ENCODE measurements around the gene TEAD1.

The TEAD1 gene

GRCh38 chr11:12746593-12747097 is 72.4 kb downstream of the TEAD1 start:
- Histone ChIP-seq H2AK5ac (ENCODE audit: low read depth, low read length) (no peak overlapping the region), H3K4me1 (ENCODE audit: control insufficient read depth in 2 of 2, insufficient read depth in 1 of 2, low read depth in 1 of 2, low read length in 2 of 2) (peaks cover 23 to 26% of the 10 kb centered on the region in 2 donors), H2BK12ac (ENCODE audit: low read length) (no peak overlapping the region), H3K27me3 (ENCODE audit: control insufficient read depth in 3 of 3, insufficient read depth in 3 of 3, low read depth in 1 of 3, low read length in 3 of 3) (no peaks in the 10 kb centered on the region), H3K4me3 (ENCODE audit: low read length in 2 of 2) (no peak overlapping the region), H3K18ac (ENCODE audit: low read length) (peak overlapping the region; percentile 68), H3K9me3 (replicated peaks in 1 of 2; ENCODE audit: control insufficient read depth in 2 of 2, insufficient read depth in 1 of 2, low read depth in 1 of 2, low read length in 2 of 2) (no peaks in the 10 kb centered on the region), H3K79me1 (ENCODE audit: low read depth, low read length) (peaks cover 4% of the 10 kb centered on the region), H3K4me2 (ENCODE audit: insufficient read depth, low read length, poor library complexity, severe bottlenecking) (peak overlapping the region; percentile 29), H3K4ac (ENCODE audit: low read length) (no peak overlapping the region), H3K23ac (ENCODE audit: low read depth, low read length, poor library complexity) (no peak overlapping the region), H3K27ac (replicated peaks; ENCODE audit: low read length) (peak overlapping the region; percentile 76), H3K36me3 (replicated peaks in 1 of 2; ENCODE audit: control insufficient read depth in 2 of 2, insufficient read depth in 2 of 2, low read length in 2 of 2) (peaks cover 0 to 4% of the 10 kb centered on the region in 2 donors), H2AFZ (ENCODE audit: low read length) (no peak overlapping the region), H2BK15ac (ENCODE audit: low read length) (no peak overlapping the region), H2BK5ac (ENCODE audit: low read length) (no peak overlapping the region), H4K8ac (ENCODE audit: low read depth, low read length) (no peak overlapping the region), H3K9ac (ENCODE audit: low read depth, low read length, poor library complexity) (peak overlapping the region; percentile 60), H4K91ac (ENCODE audit: low read depth, low read length, poor library complexity) (no peak overlapping the region), H2BK120ac (ENCODE audit: low read depth, low read length) (no peak overlapping the region), H3K14ac (ENCODE audit: low read length) (no peak overlapping the region)
- WGBS, 2 donors (ENCODE audit: extremely low coverage in 2 of 2, insufficient read length in 2 of 2, insufficient replicate concordance in 1 of 2): no CpG with 5 or more reads among the region's 6 CpGs
- DNase-seq (ENCODE audit: low spot score): peak; percentile 75

GRCh38 chr11:12748561-12748960 is 74.3 kb downstream of the TEAD1 start:
- no peak for DNase-seq (ENCODE audit: low spot score)
- Histone ChIP-seq H3K9ac (ENCODE audit: low read depth, low read length, poor library complexity) (no peak overlapping the region), H3K27ac (replicated peaks; ENCODE audit: low read length) (no peak overlapping the region), H2BK15ac (ENCODE audit: low read length) (no peak overlapping the region), H3K4me1 (ENCODE audit: control insufficient read depth in 2 of 2, insufficient read depth in 1 of 2, low read depth in 1 of 2, low read length in 2 of 2) (peaks cover 25 to 26% of the 10 kb centered on the region in 2 donors), H3K27me3 (ENCODE audit: control insufficient read depth in 3 of 3, insufficient read depth in 3 of 3, low read depth in 1 of 3, low read length in 3 of 3) (no peaks in the 10 kb centered on the region), H2BK120ac (ENCODE audit: low read depth, low read length) (no peak overlapping the region), H2AFZ (ENCODE audit: low read length) (no peak overlapping the region), H3K18ac (ENCODE audit: low read length) (no peak overlapping the region), H3K79me1 (ENCODE audit: low read depth, low read length) (peaks cover 6% of the 10 kb centered on the region), H3K4me3 (ENCODE audit: low read length in 2 of 2) (no peak overlapping the region), H2AK5ac (ENCODE audit: low read depth, low read length) (no peak overlapping the region), H4K91ac (ENCODE audit: low read depth, low read length, poor library complexity) (no peak overlapping the region), H2BK5ac (ENCODE audit: low read length) (no peak overlapping the region), H3K4me2 (ENCODE audit: insufficient read depth, low read length, poor library complexity, severe bottlenecking) (no peak overlapping the region), H3K4ac (ENCODE audit: low read length) (no peak overlapping the region), H3K36me3 (replicated peaks in 1 of 2; ENCODE audit: control insufficient read depth in 2 of 2, insufficient read depth in 2 of 2, low read length in 2 of 2) (peaks cover 0 to 3% of the 10 kb centered on the region in 2 donors), H3K9me3 (replicated peaks in 1 of 2; ENCODE audit: control insufficient read depth in 2 of 2, insufficient read depth in 1 of 2, low read depth in 1 of 2, low read length in 2 of 2) (no peaks in the 10 kb centered on the region), H4K8ac (ENCODE audit: low read depth, low read length) (no peak overlapping the region), H2BK12ac (ENCODE audit: low read length) (no peak overlapping the region), H3K14ac (ENCODE audit: low read length) (no peak overlapping the region), H3K23ac (ENCODE audit: low read depth, low read length, poor library complexity) (no peak overlapping the region)
- WGBS, 2 donors (ENCODE audit: extremely low coverage in 2 of 2, insufficient read length in 2 of 2, insufficient replicate concordance in 1 of 2): no CpG with 5 or more reads among the region's 7 CpGs

GRCh38 chr11:12749442-12749841 is 75.2 kb downstream of the TEAD1 start:
- WGBS, 2 donors (ENCODE audit: extremely low coverage in 2 of 2, insufficient read length in 2 of 2, insufficient replicate concordance in 1 of 2): no CpG with 5 or more reads among the region's 6 CpGs
- H3K79me1 ChIP-seq (ENCODE audit: low read depth, low read length): peaks cover 6% of the 10 kb centered on the region
- no peak for DNase-seq (ENCODE audit: low spot score)

GRCh38 chr11:12750181-12750580 is 76.0 kb downstream of the TEAD1 start:
- H2BK5ac ChIP-seq (ENCODE audit: low read length): no peak overlapping the region
- no peak overlapping the region for H3K4me2 ChIP-seq (ENCODE audit: insufficient read depth, low read length, poor library complexity, severe bottlenecking)
- DNase-seq (ENCODE audit: low spot score): no peak
- H3K79me1 ChIP-seq (ENCODE audit: low read depth, low read length): peaks cover 6% of the 10 kb centered on the region
- no peak overlapping the region for H4K91ac ChIP-seq (ENCODE audit: low read depth, low read length, poor library complexity)
- WGBS, 2 donors (ENCODE audit: extremely low coverage in 2 of 2, insufficient read length in 2 of 2, insufficient replicate concordance in 1 of 2): no CpG with 5 or more reads among the region's 5 CpGs
- H3K36me3 ChIP-seq (replicated peaks in 1 of 2; ENCODE audit: control insufficient read depth in 2 of 2, insufficient read depth in 2 of 2, low read length in 2 of 2): peaks cover 0 to 3% of the 10 kb centered on the region in 2 donors
- H3K9ac ChIP-seq (ENCODE audit: low read depth, low read length, poor library complexity): no peak overlapping the region
- no peak overlapping the region for H3K4me3 ChIP-seq (ENCODE audit: low read length in 2 of 2)
- no peak overlapping the region for H3K23ac ChIP-seq (ENCODE audit: low read depth, low read length, poor library complexity)
- no peak overlapping the region for H3K4ac ChIP-seq (ENCODE audit: low read length)
- no peak overlapping the region for H2BK120ac ChIP-seq (ENCODE audit: low read depth, low read length)
- H3K18ac ChIP-seq (ENCODE audit: low read length): no peak overlapping the region
- no peak overlapping the region for H3K14ac ChIP-seq (ENCODE audit: low read length)
- no peak overlapping the region for H4K8ac ChIP-seq (ENCODE audit: low read depth, low read length)
- no peak overlapping the region for H2BK15ac ChIP-seq (ENCODE audit: low read length)
- H3K27ac ChIP-seq (replicated peaks; ENCODE audit: low read length): no peak overlapping the region
- peaks cover 20 to 23% of the 10 kb centered on the region in 2 donors for H3K4me1 ChIP-seq (ENCODE audit: control insufficient read depth in 2 of 2, insufficient read depth in 1 of 2, low read depth in 1 of 2, low read length in 2 of 2)
- no peak overlapping the region for H2BK12ac ChIP-seq (ENCODE audit: low read length)
- H2AFZ ChIP-seq (ENCODE audit: low read length): no peak overlapping the region
- no peak overlapping the region for H2AK5ac ChIP-seq (ENCODE audit: low read depth, low read length)
- no peaks in the 10 kb centered on the region for H3K9me3 ChIP-seq (replicated peaks in 1 of 2; ENCODE audit: control insufficient read depth in 2 of 2, insufficient read depth in 1 of 2, low read depth in 1 of 2, low read length in 2 of 2)
- H3K27me3 ChIP-seq (ENCODE audit: control insufficient read depth in 3 of 3, insufficient read depth in 3 of 3, low read depth in 1 of 3, low read length in 3 of 3): no peaks in the 10 kb centered on the region

More at GRCh38 chr11:12749442-12749841, 75.2 kb downstream of the TEAD1 start:
- Histone ChIP-seq H3K27me3 (ENCODE audit: control insufficient read depth in 3 of 3, insufficient read depth in 3 of 3, low read depth in 1 of 3, low read length in 3 of 3) (no peaks in the 10 kb centered on the region), H3K9ac (ENCODE audit: low read depth, low read length, poor library complexity) (no peak overlapping the region), H3K4ac (ENCODE audit: low read length) (no peak overlapping the region), H3K27ac (replicated peaks; ENCODE audit: low read length) (no peak overlapping the region), H2BK120ac (ENCODE audit: low read depth, low read length) (no peak overlapping the region), H2BK12ac (ENCODE audit: low read length) (no peak overlapping the region), H2AFZ (ENCODE audit: low read length) (no peak overlapping the region), H3K4me2 (ENCODE audit: insufficient read depth, low read length, poor library complexity, severe bottlenecking) (no peak overlapping the region), H2AK5ac (ENCODE audit: low read depth, low read length) (no peak overlapping the region), H2BK15ac (ENCODE audit: low read length) (no peak overlapping the region), H3K14ac (ENCODE audit: low read length) (no peak overlapping the region), H3K4me3 (ENCODE audit: low read length in 2 of 2) (no peak overlapping the region), H2BK5ac (ENCODE audit: low read length) (no peak overlapping the region), H3K18ac (ENCODE audit: low read length) (no peak overlapping the region), H3K4me1 (ENCODE audit: control insufficient read depth in 2 of 2, insufficient read depth in 1 of 2, low read depth in 1 of 2, low read length in 2 of 2) (peaks cover 24 to 25% of the 10 kb centered on the region in 2 donors), H3K9me3 (replicated peaks in 1 of 2; ENCODE audit: control insufficient read depth in 2 of 2, insufficient read depth in 1 of 2, low read depth in 1 of 2, low read length in 2 of 2) (no peaks in the 10 kb centered on the region), H3K36me3 (replicated peaks in 1 of 2; ENCODE audit: control insufficient read depth in 2 of 2, insufficient read depth in 2 of 2, low read length in 2 of 2) (peaks cover 0 to 3% of the 10 kb centered on the region in 2 donors), H4K8ac (ENCODE audit: low read depth, low read length) (no peak overlapping the region), H4K91ac (ENCODE audit: low read depth, low read length, poor library complexity) (no peak overlapping the region), H3K23ac (ENCODE audit: low read depth, low read length, poor library complexity) (no peak overlapping the region)

All from neuronal stem cell (in vitro differentiated cells).